Right lobe of liver (tissue), 6 donors: ENCODE data around the gene CCDC51. TPM values are rescaled to one million over a fixed set of nuclear protein-coding genes. Genes with fewer than 3 reads are reported as not detected.

ENCODE experiments used
- ATAC-seq, 4 donors: fragments of 200-7000 bp; cut with Tn5 transposase; one replicate each; pipeline ENCODE4 v1.9.1; 2020; ENCODE audit warnings: mild to moderate bottlenecking in 4 of 4, moderate library complexity in 4 of 4
- DNase-seq, 3 donors: peaks; one replicate each; pipeline ENCODE4 v3.0.0-alpha.2; 2020
- H3K27ac ChIP-seq, 3 donors: fragments of 200-600 bp; one replicate each; pipeline ENCODE4 v1.8.0; 2022
- H3K27me3 ChIP-seq, 2 donors: fragments of 200-600 bp; one replicate each; pipeline ENCODE4 v1.8.0; 2022
- H3K36me3 ChIP-seq, 4 donors: fragments of 200-600 bp; sonication (generic) in 1 of 4; one replicate each; pipeline versions ENCODE4 v1.5.1 to v1.8.0; 2017 to 2022; ENCODE audit warnings: control low read depth in 1 of 4
- H3K4me1 ChIP-seq, 4 donors: fragments of 200-600 bp; sonication (generic) in 1 of 4; one replicate each; pipeline versions ENCODE4 v1.5.1 to v1.8.0; 2017 to 2022; ENCODE audit warnings: control low read depth in 1 of 4
- H3K4me3 ChIP-seq, 3 donors: fragments of 200-600 bp; one replicate each; pipeline ENCODE4 v1.8.0; 2022
- H3K9me3 ChIP-seq, 4 donors: fragments of 200-600 bp; sonication (generic) in 1 of 4; one replicate each; pipeline versions ENCODE4 v1.5.1 to v1.8.0; 2017 to 2022; ENCODE audit warnings: control low read depth in 1 of 4
- POLR2A ChIP-seq: fragments of 450-650 bp; IDR thresholded peaks from one replicate; pipeline ENCODE4 v1.6.1; 2017; ENCODE audit warnings: antibody characterized with exemption, mild to moderate bottlenecking
- WGBS: methylation state at CpG from one replicate; pipeline ENCODE4 v1.1.6; 2018; ENCODE audit warnings: low coverage, low lambda C conversion rate; ENCODE audit not compliant: insufficient coverage; ENCODE audit errors: missing lambda C conversion rate; 5-methylcytosine and 5-hydroxymethylcytosine counted together
- intact Hi-C, 2 donors: fragments of 100-400 bp; cut with DNase I; formaldehyde crosslinking; loops; one replicate each; pipeline versions ENCODE4 v1.11.2 to v1.14.1; 2022
- total RNA-seq, 6 experiments: library from RNA; depleted of rRNA in 2 of 6; stranded (reverse); fragments of >200 nt in 2 of 6; fragmentation: NEBNext Ultra II Directional in 3 of 6; extraction: Animal tissue kit (Norgen Biotek cat#: 25700) in 3 of 6; gene quantifications; one replicate each; pipeline versions ENCODE4 v1.1.0 to v1.2.4, GENCODE V29; 2016 to 2023
- TF ChIP-seq, protein P1 (sequence below), 4 donors: fragments of 200-600 bp in 3 of 4; fragments of 450-650 bp in 1 of 4; IDR thresholded peaks; one replicate each; pipeline versions ENCODE4 v1.5.1 to v1.8.0; 2016 to 2022; ENCODE audit warnings: antibody characterized with exemption in 4 of 4, mild to moderate bottlenecking in 2 of 4
- donor health status: DM: no; HTN: yes; CAD: no.
- donor health status: DM: no; HTN: no; CAD: no.
- donor health status: DM: no; HTN: no; CAD: no.
- donor health status: DM: no; HTN: yes; CAD: no.
- donor health status: DM: no; HTN: yes; CAD: no.

The CCDC51 gene
- total RNA-seq, 6 experiments from 2014 or later, result 5.9 to 16.0 (median 8.1) TPM

DNA sequence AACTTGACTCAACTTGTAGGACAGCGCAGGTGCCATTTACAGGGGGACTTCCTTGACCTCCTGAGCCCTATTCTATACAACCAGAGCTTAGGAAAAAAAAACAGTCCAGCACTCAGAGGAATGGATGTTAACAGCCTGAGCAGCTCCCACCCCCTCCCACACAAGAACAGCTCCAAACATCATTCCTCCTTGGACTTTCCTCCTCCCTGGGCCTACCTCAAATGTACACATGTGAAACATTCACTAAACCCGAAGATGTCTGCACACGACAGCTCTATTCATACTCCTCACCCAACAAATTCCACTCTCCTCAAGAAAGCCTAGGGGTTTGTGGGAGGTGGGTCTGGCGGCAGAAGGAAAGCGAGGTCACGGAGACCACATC is 6.1 kb upstream of the CCDC51 start:
- TF ChIP-seq, protein P1, sequence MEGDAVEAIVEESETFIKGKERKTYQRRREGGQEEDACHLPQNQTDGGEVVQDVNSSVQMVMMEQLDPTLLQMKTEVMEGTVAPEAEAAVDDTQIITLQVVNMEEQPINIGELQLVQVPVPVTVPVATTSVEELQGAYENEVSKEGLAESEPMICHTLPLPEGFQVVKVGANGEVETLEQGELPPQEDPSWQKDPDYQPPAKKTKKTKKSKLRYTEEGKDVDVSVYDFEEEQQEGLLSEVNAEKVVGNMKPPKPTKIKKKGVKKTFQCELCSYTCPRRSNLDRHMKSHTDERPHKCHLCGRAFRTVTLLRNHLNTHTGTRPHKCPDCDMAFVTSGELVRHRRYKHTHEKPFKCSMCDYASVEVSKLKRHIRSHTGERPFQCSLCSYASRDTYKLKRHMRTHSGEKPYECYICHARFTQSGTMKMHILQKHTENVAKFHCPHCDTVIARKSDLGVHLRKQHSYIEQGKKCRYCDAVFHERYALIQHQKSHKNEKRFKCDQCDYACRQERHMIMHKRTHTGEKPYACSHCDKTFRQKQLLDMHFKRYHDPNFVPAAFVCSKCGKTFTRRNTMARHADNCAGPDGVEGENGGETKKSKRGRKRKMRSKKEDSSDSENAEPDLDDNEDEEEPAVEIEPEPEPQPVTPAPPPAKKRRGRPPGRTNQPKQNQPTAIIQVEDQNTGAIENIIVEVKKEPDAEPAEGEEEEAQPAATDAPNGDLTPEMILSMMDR (IDR thresholded peaks at IDR 0.05), result no peak
- no peak for TF ChIP-seq POLR2A

DNA sequence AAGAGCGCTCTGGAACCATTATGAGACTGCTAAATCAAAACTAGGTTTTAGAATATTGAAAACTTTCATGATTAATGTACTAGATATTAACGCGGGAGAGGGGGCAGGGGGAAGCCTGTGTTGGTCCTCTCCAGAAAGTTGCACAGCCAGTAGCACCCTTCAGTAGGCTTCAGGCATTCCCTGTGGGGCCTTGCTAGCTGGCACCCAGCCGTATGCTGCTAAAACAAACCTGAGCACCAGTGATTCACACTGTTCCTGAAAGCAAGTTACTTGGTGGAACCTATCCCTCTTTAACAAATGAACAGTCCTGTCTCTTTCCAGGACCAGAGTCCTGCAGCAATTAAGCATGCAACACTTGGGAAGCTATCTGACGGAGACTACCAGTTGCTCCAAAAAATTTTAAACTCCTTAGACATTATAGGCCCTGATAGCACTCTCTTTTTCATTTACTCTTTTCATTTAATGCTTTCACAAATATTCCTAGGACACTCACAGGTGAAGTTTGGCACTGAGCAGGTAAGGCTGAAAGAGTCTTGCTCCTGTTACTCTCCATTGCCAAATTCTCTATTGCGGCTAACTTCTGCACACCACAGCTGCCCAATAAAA is 5.5 kb upstream of the CCDC51 start:
- Histone ChIP-seq H3K27me3 (no peaks in the 10 kb centered on the region), H3K4me1 (peaks cover 0 to 25% (median 8%) of the 10 kb centered on the region in 4 donors), H3K36me3 (peaks cover 0 to 26% (median under 1%) of the 10 kb centered on the region in 4 donors), H3K4me3 (no peak overlapping the region), H3K27ac (no peak overlapping the region), H3K9me3 (no peaks in the 10 kb centered on the region)
- DNase-seq (no peak), ATAC-seq (no peak)
- WGBS, result 69% methylated on average over 5 of the region's 6 CpGs
- intact Hi-C loops, result no loop called here
- TF ChIP-seq, protein P1 (IDR thresholded peaks at IDR 0.05), result no peak

More for the DNA sequence above, 6.1 kb upstream of the CCDC51 start:
- Histone ChIP-seq H3K9me3 (no peaks in the 10 kb centered on the region), H3K27ac (peak overlapping the region; percentile 69 to 84 (median 73)), H3K36me3 (peaks cover 0 to 27% (median 2%) of the 10 kb centered on the region in 4 donors), H3K27me3 (no peaks in the 10 kb centered on the region), H3K4me3 (peak overlapping the region; percentile 72 to 96 (median 79)), H3K4me1 (peaks cover 0 to 23% (median 8%) of the 10 kb centered on the region in 4 donors)
- intact Hi-C loops, result no loop called here
- WGBS, result 9% methylated on average over 6 of the region's 6 CpGs
- no peak for ATAC-seq
- DNase-seq, result no peak

DNA sequence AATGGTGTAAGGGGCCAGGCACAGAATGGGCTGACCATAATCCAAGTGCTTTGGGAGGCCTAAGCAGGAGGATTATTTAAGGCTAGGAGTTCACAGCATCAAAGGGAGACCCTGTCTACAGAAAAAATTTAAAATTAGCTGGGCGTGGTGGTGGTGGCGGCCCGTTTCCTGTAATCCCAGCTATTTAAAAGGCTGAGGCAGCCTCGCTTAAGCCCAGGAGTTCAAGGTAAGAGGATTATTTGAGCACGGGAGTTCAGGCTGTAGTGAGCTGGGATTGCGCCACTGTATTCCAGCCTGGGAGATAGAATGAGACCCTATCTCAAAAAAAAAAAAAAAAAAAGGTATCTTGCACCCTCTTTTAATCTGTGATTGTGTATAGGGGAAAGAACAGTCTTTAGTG is 2.0 kb upstream of the CCDC51 start:
- H3K27ac ChIP-seq, result no peak overlapping the region

DNA sequence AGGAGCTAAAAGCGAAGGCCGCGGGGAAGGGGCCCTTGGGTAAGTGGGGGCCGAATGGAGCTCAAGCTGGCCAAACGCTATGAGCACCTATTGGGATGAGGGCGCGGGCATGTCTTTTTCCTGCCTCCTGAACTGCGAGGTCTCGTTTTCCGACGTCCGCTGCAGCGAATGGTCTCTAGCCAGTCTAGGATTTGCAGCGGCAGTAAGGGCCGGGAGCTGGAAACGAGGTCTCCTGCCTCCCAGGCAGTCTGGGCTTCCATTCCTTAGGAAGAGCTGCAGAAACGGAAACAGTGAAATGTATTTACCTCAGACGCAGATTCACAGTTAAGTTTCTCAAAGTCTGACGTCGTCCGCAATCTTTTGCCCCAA is 655 bp upstream of the CCDC51 start:
- Histone ChIP-seq H3K4me1 (peaks cover 0 to 18% (median 4%) of the 10 kb centered on the region in 4 donors), H3K27ac (peak overlapping the region; percentile 78 to 83 (median 78)), H3K36me3 (peaks cover 0 to 26% (median under 1%) of the 10 kb centered on the region in 4 donors), H3K27me3 (no peaks in the 10 kb centered on the region), H3K9me3 (no peaks in the 10 kb centered on the region), H3K4me3 (peak overlapping the region; percentile 72 to 86 (median 75))
- ATAC-seq (peak; percentile 3 to 7 (median 4)), DNase-seq (no peak)
- 0% methylated on average over 13 of the region's 21 CpGs for WGBS
- TF ChIP-seq POLR2A, result no peak
- TF ChIP-seq, protein P1 (IDR thresholded peaks at IDR 0.05), result no peak
- intact Hi-C loops, result no loop called here

More for the DNA sequence above, 2.0 kb upstream of the CCDC51 start:
- Histone ChIP-seq H3K4me3 (no peak overlapping the region), H3K36me3 (peaks cover 0 to 26% (median under 1%) of the 10 kb centered on the region in 4 donors), H3K9me3 (no peaks in the 10 kb centered on the region), H3K27me3 (no peaks in the 10 kb centered on the region), H3K4me1 (peaks cover 0 to 25% (median 4%) of the 10 kb centered on the region in 4 donors)
- intact Hi-C loops, result no loop called here
- WGBS, result 47% methylated on average over 6 of the region's 6 CpGs
- TF ChIP-seq POLR2A, result no peak
- TF ChIP-seq, protein P1 (IDR thresholded peaks at IDR 0.05), result no peak
- no peak for DNase-seq
- no peak for ATAC-seq
